GM21423 (cell line): ENCODE results near the gene ZNF77.
A peak's percentile ranks its signal among the peaks of the same experiment; 100 is the strongest.
"Not testable (repeated sequence)": the region's sequence is repeated elsewhere in the genome, so short reads cannot be mapped to it uniquely, and the experiment has no call there.

Experiments used
- ATAC-seq: cut with Tn5 transposase; IDR thresholded peaks from one replicate; pipeline ENCODE4 v1.9.1; 2021; ENCODE audit warnings: mild to moderate bottlenecking, moderate library complexity; ENCODE audit not compliant: unreplicated experiment

The ZNF77 gene

GRCh38 chr19:2973229-2973628 lies 28.5 kb upstream of the ZNF77 start:
- no peak for ATAC-seq

GRCh38 chr19:2970201-2970835 lies 25.5 kb upstream of the ZNF77 start:
- no peak for ATAC-seq

- ATAC-seq, result no peak
Measured at GRCh38 chr19:2969104-2969504, 24.3 kb upstream of the ZNF77 start.

- no peak for ATAC-seq
Measured at GRCh38 chr19:2967972-2968371, 23.2 kb upstream of the ZNF77 start.

- no peak for ATAC-seq
Measured at GRCh38 chr19:2964874-2965273, 20.1 kb upstream of the ZNF77 start.

GRCh38 chr19:2963631-2964030 lies 18.9 kb upstream of the ZNF77 start:
- not testable (repeated sequence) for ATAC-seq

GRCh38 chr19:2963122-2963521 lies 18.4 kb upstream of the ZNF77 start:
- ATAC-seq, result no peak

- ATAC-seq, result no peak
Measured at GRCh38 chr19:2962018-2962670, 17.4 kb upstream of the ZNF77 start.

GRCh38 chr19:2960120-2960519 lies 15.3 kb upstream of the ZNF77 start:
- ATAC-seq, result no peak

GRCh38 chr19:2957160-2957559 lies 12.4 kb upstream of the ZNF77 start:
- no peak for ATAC-seq

- no peak for ATAC-seq
Measured at GRCh38 chr19:2952953-2953481, 8.2 kb upstream of the ZNF77 start.

GRCh38 chr19:2950286-2951124 lies 5.7 kb upstream of the ZNF77 start:
- peak; percentile 92 for ATAC-seq

- ATAC-seq, result no peak
Measured at GRCh38 chr19:2949939-2950285, 5.1 kb upstream of the ZNF77 start.

GRCh38 chr19:2945575-2946184 lies 909 bp upstream of the ZNF77 start:
- ATAC-seq, result no peak

- ATAC-seq, result no peak
Measured at GRCh38 chr19:2944403-2944774, 382 bp downstream of the ZNF77 start.

GRCh38 chr19:2942928-2943640 lies 1.7 kb downstream of the ZNF77 start:
- ATAC-seq, result no peak

- not testable (repeated sequence) for ATAC-seq
Measured at GRCh38 chr19:2935863-2936262, 8.9 kb downstream of the ZNF77 start.

GRCh38 chr19:2933490-2933910 lies 11.3 kb downstream of the ZNF77 start:
- ATAC-seq, result no peak

- no peak for ATAC-seq
Measured at GRCh38 chr19:2927032-2927430, 17.7 kb downstream of the ZNF77 start.

GRCh38 chr19:2926341-2927031 lies 18.3 kb downstream of the ZNF77 start:
- ATAC-seq, result no peak
